Activated gamma-delta T cell treated with anti-CD3 and anti-CD28 coated beads, Interleukin-2, amount 50 U/mL, for 16 hours (primary cell): ENCODE measurements around the gene DSTYK.

Experiments used
- DNase-seq: peaks from one replicate; pipeline ENCODE4 v3.0.0-alpha.2; 2020; ENCODE audit warnings: low read depth

Gene DSTYK

DNA sequence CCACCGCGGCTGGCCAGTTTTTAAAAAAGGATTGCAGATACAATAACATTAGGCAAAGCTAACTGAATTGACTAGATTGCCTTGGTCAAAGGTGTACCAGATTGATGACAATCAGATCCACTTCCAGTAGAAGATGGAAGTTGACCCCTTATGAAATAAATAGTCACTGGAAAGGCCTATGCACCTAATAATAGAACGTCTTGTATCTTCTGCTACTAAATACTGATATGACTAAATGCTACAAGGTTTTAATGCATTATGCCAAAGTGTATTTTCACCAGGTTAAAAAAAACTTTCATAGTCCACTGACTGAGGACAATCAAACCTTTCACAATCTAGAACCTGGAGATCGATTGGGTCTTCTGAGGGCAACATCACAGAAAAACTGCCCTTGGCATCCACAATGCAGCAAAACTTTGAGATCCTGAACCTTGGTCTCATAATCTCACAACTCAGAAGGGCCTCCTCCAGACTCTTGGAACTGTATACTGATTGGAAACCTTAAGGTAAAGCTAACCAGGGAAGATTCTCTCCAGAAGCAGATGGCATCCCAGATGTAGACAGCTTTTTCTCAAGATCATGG is 82.0 kb downstream of the DSTYK start:
- DNase-seq: no peak

DNA sequence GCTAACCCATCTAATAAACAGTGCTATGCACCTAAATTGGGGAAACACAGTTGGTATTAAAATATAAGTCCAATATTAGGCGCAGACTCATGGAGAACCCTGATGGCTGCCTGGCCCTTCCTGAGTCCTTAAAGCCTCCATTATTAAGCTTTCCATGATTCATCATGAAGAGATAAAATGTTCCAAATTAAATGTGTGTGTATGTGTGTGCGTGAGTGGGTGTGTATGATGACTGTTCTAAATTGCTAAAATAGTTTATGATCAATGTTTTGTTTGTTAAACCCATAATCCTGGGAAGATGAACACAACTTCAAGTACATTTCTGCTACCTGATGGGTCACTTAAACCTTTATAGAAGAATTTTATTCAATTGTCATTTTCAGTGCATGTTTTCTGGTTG is 83.5 kb downstream of the DSTYK start:
- no peak for DNase-seq

- DNase-seq: no peak
Measured at GRCh38 chr1:205127646-205128045, 83.9 kb downstream of the DSTYK start.

- DNase-seq: no peak
Measured at GRCh38 chr1:205124726-205125125, 86.8 kb downstream of the DSTYK start.

DNA sequence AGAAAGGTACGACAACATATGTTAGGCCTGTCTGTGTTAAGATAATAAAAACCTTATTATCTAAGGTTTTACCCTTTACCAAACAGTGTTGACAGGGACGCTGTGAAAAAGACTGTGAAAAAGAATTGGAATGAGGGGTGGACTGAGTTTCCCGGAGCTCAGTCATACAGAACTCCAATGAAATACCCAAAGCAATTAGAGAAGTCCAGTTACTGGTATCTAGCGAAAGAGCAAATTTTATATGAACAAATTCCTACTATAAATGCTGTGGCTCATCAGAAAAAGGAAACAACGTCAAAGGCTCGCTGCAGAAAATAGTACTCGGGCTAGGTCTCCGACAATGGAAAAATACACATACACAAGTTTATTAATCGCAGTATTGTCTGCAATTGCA is 89.0 kb downstream of the DSTYK start:
- no peak for DNase-seq

DNA sequence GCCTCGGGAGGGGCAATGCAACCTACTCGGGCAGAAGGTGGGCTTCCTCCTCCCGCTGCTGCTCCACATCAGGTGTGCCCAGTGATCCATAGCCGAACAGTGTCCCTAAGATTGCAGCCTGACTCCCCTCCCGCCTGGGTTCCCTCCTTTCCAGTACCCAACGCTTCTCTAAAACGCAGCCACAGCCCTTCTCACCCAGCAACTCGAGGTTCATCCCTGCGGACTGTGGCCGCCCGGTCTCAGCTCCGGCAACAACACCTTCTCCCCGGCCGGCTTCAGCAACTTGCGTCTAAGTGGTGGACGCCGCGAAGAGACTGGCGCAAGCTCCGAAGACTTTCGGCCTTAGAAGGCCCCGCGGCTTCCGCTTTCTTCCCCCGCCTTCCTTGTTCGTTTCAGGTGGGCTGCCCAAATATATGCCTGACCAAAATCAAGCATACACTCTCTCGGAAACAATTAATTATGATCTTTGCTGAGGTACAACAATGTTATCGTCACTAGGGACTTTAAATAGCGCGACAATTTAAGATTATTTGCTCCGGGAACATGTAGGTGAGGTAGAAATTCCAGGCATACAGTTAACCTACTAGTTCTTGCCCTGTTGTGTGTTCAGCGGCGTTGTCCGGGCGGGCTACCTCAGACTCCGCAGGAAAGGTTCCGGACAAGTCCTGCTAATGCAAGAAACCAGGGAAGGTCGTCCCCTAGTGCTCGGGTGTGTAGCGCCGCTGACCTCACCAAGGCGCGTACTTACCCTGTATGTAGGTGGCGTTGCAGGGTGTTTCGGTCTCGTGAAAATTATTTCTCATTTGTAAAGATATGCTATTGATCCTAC is 89.6 kb downstream of the DSTYK start, which contains the start of gene RBBP5:
TSS of gene RBBP5 (minus strand) at position 319 of the 829 bp plus-strand sequence. CDS start at position 214, 105 bp downstream.
- DNase-seq: peak; percentile 95

GRCh38 chr1:205118752-205119151 is 92.8 kb downstream of the DSTYK start:
- DNase-seq: no peak

GRCh38 chr1:205111354-205111753 is 100.1 kb downstream of the DSTYK start:
- DNase-seq: no peak

DNA sequence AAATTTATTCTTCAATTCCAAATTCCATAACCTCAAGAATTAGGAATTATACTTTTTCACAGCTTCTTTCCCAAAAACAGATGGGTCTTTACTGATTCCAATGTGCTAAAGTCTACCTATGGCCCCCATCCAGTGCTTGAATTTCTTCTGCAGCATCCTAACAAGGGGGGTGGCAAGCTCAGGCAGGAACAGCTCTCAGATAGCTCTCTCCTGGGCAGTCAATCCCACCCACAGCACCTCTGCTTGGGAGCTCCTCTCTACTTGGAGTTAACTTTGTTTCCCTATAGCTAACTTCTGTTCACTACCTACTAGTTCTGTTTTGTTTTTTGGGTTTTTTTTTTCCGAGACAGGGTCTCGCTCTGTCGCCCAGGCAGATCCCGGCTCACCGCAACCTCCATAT is 101.8 kb downstream of the DSTYK start:
- DNase-seq: no peak

GRCh38 chr1:205109269-205109668 is 102.2 kb downstream of the DSTYK start:
- no peak for DNase-seq

- DNase-seq: no peak
Measured at GRCh38 chr1:205108464-205108863, 103.0 kb downstream of the DSTYK start.

DNA sequence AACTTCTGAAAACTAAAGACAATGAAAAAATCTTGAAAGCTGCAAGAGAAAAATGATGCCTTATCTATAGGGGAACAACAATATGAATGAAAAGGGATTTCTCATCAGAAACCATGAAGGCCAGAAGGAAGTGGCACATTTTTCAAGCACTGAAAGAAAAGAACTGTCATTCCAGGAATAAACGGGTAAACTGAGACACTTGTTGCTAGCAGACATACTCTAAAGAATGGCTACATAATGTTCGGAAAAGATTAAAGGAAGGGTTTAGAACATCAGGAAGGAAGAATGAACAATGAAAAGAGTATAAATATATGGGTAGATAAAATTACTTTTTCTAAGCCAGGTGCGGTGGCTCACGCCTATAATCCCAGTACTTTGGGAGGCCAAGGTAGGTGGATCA is 104.2 kb downstream of the DSTYK start:
- no peak for DNase-seq

GRCh38 chr1:205102404-205102803 is 109.1 kb downstream of the DSTYK start:
- no peak for DNase-seq

- no peak for DNase-seq
Measured at GRCh38 chr1:205098242-205098641, 113.3 kb downstream of the DSTYK start.

DNA sequence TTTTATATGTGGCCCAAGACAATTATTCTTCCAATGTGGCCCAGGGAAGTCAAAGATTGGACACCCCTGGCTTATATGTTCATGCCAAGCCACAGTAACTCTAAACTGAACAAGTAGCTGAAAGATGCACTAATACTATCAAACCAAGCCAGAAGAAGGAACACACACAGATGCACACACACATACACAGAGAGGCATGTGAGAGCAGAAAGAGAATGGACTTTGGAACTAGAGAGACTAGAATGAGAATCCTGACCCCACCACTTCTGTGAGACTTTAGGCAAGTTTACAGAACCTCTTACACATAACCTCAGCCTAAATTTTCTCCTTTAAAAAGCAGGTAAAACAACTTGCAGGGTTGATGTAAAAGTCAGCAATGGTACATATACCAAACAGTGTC is 116.1 kb downstream of the DSTYK start:
- no peak for DNase-seq
